ENCODE measurements around the gene DEFB114.

DEFB114 gene

DNA sequence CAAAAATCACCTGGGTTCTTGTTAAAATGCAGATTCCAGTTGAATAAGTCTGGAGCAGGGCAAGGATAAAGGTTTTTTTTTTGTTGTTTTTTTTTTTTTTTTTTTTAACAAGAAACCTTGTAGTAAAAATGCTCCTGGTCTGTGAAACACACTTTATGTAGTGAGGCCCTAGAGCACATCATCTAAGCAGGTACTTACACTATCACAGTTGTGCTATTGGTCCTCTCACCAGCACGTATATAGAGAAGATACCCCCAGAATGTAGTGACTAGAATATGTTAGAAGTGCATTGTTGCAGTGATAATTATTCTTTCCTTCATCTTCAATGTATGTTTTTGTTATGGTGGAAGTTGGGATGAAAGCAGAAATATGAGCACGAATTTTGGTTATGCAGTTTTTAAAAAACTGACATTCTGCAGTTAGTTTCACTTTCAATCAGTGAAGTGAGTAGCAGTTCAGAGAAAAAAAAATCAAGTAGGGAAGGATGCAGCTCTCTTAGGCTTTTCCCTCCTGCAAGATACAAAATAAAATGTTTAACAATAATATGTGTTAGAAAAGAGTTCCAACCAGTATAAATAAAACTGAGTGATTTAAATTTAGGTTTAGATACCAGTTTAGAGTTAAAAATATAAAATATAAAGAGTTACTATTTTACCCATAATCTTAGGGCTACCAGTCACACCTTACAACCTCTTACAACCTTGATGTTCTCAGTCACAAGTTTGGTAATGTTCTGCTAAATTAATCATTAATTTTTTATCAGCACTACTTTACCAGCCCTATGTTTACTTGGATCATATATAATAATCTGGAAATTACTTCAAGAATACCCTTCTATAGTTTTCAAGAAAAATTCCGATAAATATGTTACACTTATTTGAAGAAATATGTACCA, 14.6 kb upstream of the DEFB114 start:
- TF ChIP-seq MAX (IDR thresholded peaks at IDR 0.05; ENCODE audit: low read depth, low read length), result no peak
- TF ChIP-seq MYC (IDR thresholded peaks at IDR 0.05; ENCODE audit: low read depth, low read length), result no peak
- TF ChIP-seq POLR2A (IDR thresholded peaks at IDR 0.05; ENCODE audit: extremely low read depth, insufficient read length), result no peak
- TF ChIP-seq, protein P1, sequence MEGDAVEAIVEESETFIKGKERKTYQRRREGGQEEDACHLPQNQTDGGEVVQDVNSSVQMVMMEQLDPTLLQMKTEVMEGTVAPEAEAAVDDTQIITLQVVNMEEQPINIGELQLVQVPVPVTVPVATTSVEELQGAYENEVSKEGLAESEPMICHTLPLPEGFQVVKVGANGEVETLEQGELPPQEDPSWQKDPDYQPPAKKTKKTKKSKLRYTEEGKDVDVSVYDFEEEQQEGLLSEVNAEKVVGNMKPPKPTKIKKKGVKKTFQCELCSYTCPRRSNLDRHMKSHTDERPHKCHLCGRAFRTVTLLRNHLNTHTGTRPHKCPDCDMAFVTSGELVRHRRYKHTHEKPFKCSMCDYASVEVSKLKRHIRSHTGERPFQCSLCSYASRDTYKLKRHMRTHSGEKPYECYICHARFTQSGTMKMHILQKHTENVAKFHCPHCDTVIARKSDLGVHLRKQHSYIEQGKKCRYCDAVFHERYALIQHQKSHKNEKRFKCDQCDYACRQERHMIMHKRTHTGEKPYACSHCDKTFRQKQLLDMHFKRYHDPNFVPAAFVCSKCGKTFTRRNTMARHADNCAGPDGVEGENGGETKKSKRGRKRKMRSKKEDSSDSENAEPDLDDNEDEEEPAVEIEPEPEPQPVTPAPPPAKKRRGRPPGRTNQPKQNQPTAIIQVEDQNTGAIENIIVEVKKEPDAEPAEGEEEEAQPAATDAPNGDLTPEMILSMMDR (IDR thresholded peaks at IDR 0.05; ENCODE audit: low read depth, low read length), result no peak
- DNase-seq (ENCODE audit: low read depth), result no peak
- H3K4me3 ChIP-seq (ENCODE audit: low read depth, low read length), result no peak overlapping the region

DNA sequence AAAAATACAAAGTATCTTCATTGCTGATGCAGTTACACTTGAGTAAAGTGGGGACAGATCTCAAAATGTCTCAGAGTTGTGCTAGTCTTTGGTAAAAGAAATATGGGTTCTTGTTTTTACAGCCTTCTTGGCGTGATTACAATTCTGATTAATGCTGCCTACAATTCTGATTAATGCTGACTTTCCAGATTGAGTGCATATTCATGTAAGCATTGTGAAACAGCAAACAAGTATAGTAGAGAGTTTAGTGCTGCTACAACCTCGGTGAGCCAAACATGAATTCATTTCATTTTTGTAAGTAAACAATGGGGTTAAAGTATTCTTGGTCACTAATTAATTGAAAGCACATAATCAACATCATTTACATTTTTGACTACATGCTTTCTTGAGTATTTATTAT, 5.6 kb upstream of the DEFB114 start, which contains the start of gene DEFB113:
Gene DEFB113, minus strand, starts transcription at position 21 of the 400 bp plus-strand sequence. Its CDS starts 0 bp downstream, at position 21.
- no peak within 1 kb of the TSS for H3K4me3 ChIP-seq (ENCODE audit: low read depth, low read length)
- no peak for DNase-seq (ENCODE audit: low read depth)
- no peak for TF ChIP-seq MYC (IDR thresholded peaks at IDR 0.05; ENCODE audit: low read depth, low read length)
- TF ChIP-seq POLR2A (IDR thresholded peaks at IDR 0.05; ENCODE audit: extremely low read depth, insufficient read length), result no peak
- no peak for TF ChIP-seq MAX (IDR thresholded peaks at IDR 0.05; ENCODE audit: low read depth, low read length)
- TF ChIP-seq, protein P1 (IDR thresholded peaks at IDR 0.05; ENCODE audit: low read depth, low read length), result no peak

DNA sequence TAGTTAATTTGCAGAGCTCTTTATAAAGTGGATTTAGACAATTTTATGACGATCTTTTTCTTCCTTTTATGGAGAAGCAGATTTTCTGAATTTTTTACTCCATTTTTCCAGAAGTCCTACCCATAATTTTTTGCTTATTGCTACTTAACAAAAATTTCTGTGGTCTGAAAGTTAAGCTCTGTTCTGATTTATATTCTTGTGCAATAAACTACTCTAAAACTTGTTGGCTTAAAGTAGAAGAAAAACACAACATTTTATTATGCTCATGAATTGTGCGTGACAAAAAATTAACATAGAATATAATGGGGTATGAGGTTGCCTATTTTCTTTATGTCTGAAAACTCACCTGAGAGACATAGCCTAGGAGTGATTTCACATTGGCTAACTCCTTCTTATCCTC, 2.9 kb upstream of the DEFB114 start:
- TF ChIP-seq POLR2A (IDR thresholded peaks at IDR 0.05; ENCODE audit: extremely low read depth, insufficient read length) (no peak), MYC (IDR thresholded peaks at IDR 0.05; ENCODE audit: low read depth, low read length) (no peak), MAX (IDR thresholded peaks at IDR 0.05; ENCODE audit: low read depth, low read length) (no peak)
- TF ChIP-seq, protein P1 (IDR thresholded peaks at IDR 0.05; ENCODE audit: low read depth, low read length), result no peak
- H3K4me3 ChIP-seq (ENCODE audit: low read depth, low read length), result no peak overlapping the region
- no peak for DNase-seq (ENCODE audit: low read depth)

DNA sequence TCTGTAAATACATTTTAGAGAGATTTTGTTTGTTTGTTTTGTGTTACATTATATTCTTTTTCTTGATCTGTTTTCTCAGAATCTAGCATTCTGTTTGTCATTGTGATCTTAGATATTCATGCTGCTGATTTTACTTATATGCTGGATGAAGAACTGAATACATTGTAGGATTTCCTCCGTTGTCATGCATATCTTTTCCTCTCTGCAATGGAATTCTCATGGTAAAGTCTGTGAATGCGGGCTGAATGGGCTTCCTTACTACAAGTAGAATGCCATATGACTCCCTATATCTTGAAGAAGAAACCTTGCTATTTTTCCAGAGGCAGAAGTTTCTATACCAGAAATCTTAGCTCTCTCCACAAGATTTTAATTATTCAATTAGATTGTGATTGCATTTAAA, 2.4 kb upstream of the DEFB114 start:
- DNase-seq (ENCODE audit: low read depth), result no peak
- no peak overlapping the region for H3K4me3 ChIP-seq (ENCODE audit: low read depth, low read length)
- TF ChIP-seq MAX (IDR thresholded peaks at IDR 0.05; ENCODE audit: low read depth, low read length), result no peak
- no peak for TF ChIP-seq MYC (IDR thresholded peaks at IDR 0.05; ENCODE audit: low read depth, low read length)
- TF ChIP-seq, protein P1 (IDR thresholded peaks at IDR 0.05; ENCODE audit: low read depth, low read length), result no peak
- no peak for TF ChIP-seq POLR2A (IDR thresholded peaks at IDR 0.05; ENCODE audit: extremely low read depth, insufficient read length)

DNA sequence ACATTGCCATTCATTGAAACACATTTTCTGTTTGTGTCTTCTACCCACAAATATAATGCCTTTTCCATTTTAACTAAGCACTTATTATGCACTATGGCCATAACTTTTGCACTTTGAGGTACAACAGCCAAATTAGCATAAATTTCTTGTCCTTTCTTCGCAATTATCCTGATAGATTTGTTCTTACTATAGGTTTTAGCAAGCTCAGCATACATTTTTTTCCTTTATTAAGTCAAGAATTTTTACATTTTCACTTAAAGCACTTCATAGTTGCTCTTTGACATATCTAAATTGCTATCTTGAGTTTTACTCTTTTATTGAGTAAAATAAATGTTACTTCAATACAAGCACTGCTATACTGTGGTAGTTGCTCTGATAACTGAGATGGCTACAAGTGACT, 5.8 kb downstream of the DEFB114 start:
- TF ChIP-seq POLR2A (IDR thresholded peaks at IDR 0.05; ENCODE audit: extremely low read depth, insufficient read length), result no peak
- no peak overlapping the region for H3K4me3 ChIP-seq (ENCODE audit: low read depth, low read length)
- DNase-seq (ENCODE audit: low read depth), result no peak

GRCh38 chr6:49955847-49956246, 8.1 kb downstream of the DEFB114 start:
- no peak for TF ChIP-seq MAX (IDR thresholded peaks at IDR 0.05; ENCODE audit: low read depth, low read length)
- no peak for TF ChIP-seq POLR2A (IDR thresholded peaks at IDR 0.05; ENCODE audit: extremely low read depth, insufficient read length)
- TF ChIP-seq, protein P1 (IDR thresholded peaks at IDR 0.05; ENCODE audit: low read depth, low read length), result no peak
- DNase-seq (ENCODE audit: low read depth), result no peak
- no peak overlapping the region for H3K4me3 ChIP-seq (ENCODE audit: low read depth, low read length)
